Activated T-helper 1 cell treated with anti-CD3 and anti-CD28 coated beads, Interleukin-12 subunit alpha, Interleukin-12 subunit beta, Interleukin-2, Interleukin-4 antibody, amounts not matched to agents 30 ng/mL and 10 ng/mL and 1 ng/mL, durations not matched to agents 14 hours and 24 hours and 36 hours (primary cell): ENCODE measurements around the gene RBP7. TPM values are rescaled to one million over a fixed set of nuclear protein-coding genes. Genes with fewer than 3 reads are reported as not detected.
"Not testable (repeated sequence)": the region's sequence is repeated elsewhere in the genome, so short reads cannot be mapped to it uniquely, and the experiment has no call there.

Experiments
- DNase-seq: peaks from one replicate; pipeline ENCODE4 v3.0.0; 2021; ENCODE audit warnings: low spot score
- H3K27ac Mint-ChIP-seq: one replicate; pipeline ENCODE4 v1.8.0; 2021; ENCODE audit warnings: mild to moderate bottlenecking, mixed read lengths
- H3K27me3 Mint-ChIP-seq: one replicate; pipeline ENCODE4 v1.8.0; 2022; ENCODE audit warnings: mild to moderate bottlenecking, moderate library complexity, mixed read lengths; ENCODE audit not compliant: insufficient read depth
- H3K36me3 Mint-ChIP-seq: one replicate; pipeline ENCODE4 v1.8.0; 2021; ENCODE audit warnings: low read depth, mixed read lengths
- H3K4me1 Mint-ChIP-seq: one replicate; pipeline ENCODE4 v1.8.0; 2021; ENCODE audit warnings: low read depth, mixed read lengths
- H3K4me3 Mint-ChIP-seq: one replicate; pipeline ENCODE4 v1.8.0; 2021; ENCODE audit warnings: mild to moderate bottlenecking, moderate library complexity, mixed read lengths
- H3K9me3 Mint-ChIP-seq: one replicate; pipeline ENCODE4 v1.8.0; 2021; ENCODE audit warnings: mixed read lengths
- intact Hi-C: fragments of 100-400 bp; cut with micrococcal nuclease; formaldehyde crosslinking; loops from one replicate; pipeline ENCODE4 v1.15.1; 2024
- total RNA-seq: library from RNA; stranded (reverse); gene quantifications from 2 replicates; pipeline ENCODE4 v1.2.3, GENCODE V29; 2022

RBP7 gene
- not detected in 2 replicates for total RNA-seq

DNA sequence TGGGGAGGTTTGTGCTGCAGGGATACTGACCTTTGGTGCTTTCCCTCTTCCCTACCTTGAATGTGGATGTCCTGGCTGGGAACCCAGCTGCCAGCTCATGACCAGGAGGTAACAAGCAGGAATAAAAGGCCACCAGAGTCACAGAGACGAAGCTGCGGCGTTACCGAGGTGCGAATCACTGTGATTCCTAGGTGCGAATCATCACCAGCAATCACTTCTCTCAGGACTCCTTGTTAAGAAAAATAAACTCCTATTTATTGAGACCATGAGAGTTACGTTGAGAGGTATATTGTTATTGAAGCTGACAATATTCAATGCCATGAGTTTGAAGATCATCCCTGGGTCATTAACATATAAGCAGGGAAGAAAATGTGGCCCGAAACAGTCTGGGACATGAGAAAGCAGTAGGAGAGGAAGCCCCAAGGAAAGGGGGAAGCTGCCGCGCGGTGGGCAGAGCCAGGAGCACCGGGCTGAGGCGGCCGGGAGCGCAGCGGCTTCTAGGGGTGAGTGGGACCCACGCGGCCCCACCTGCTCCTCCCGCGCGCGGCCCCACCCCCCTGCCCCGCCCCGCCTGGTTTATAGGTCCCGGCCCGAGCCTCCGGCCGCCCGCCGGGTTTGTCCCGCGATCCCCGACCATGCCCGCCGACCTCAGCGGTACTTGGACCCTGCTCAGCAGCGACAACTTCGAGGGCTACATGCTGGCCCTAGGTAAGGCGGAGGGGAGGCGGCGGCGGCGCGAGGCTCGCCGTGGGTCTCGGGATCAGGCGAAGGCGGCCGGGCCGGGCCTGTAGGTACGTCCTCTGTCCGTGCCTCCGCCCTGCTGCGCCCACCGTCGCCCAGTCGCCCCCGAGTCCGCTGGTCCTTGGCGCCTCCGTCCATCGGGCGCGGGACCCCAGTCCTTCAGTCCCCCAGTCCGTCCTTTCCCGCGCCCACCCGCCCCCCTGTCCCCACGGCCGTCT is at the start of gene RBP7:
RBP7 (plus strand) TSS at position 605 of the 959 bp plus-strand sequence; CDS start at position 636, 31 bp downstream.
- no peaks in the 10 kb centered on the region for H3K36me3 Mint-ChIP-seq
- peak within 1 kb of the TSS; percentile 73 for H3K4me3 Mint-ChIP-seq
- peaks cover 5% of the 10 kb centered on the region for H3K9me3 Mint-ChIP-seq
- no peak within 1 kb of the TSS for H3K27ac Mint-ChIP-seq
- peaks cover 32% of the 10 kb centered on the region for H3K27me3 Mint-ChIP-seq
- intact Hi-C loops, result no loop called here
- H3K4me1 Mint-ChIP-seq, result peaks cover 4% of the 10 kb centered on the region
- no peak for DNase-seq

DNA sequence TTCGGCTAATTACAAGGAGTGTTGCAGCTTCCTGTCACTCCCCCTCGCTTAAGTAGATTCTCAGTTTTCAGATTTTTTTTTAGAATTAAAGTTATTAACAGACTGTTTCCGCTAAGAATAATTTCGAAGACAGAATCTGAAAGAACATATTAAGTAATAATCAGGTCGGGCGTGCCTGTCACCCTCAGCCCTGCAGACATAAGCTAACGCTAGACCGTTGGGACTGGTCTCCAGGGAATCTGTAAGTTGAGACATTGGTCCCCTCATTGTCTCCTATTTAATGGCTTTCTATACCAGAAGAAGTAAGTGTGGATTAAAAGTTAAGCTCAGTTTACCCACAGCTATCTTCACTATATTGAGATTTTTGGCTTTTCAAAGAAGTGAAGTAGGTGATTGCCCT is 39.3 kb upstream of the RBP7 start:
- no peak for DNase-seq
- no peak overlapping the region for H3K27ac Mint-ChIP-seq
- no peaks in the 10 kb centered on the region for H3K27me3 Mint-ChIP-seq
- no peaks in the 10 kb centered on the region for H3K9me3 Mint-ChIP-seq
- no peaks in the 10 kb centered on the region for H3K36me3 Mint-ChIP-seq
- intact Hi-C loops, result no loop called here
- H3K4me3 Mint-ChIP-seq, result no peak overlapping the region
- H3K4me1 Mint-ChIP-seq, result no peaks in the 10 kb centered on the region

DNA sequence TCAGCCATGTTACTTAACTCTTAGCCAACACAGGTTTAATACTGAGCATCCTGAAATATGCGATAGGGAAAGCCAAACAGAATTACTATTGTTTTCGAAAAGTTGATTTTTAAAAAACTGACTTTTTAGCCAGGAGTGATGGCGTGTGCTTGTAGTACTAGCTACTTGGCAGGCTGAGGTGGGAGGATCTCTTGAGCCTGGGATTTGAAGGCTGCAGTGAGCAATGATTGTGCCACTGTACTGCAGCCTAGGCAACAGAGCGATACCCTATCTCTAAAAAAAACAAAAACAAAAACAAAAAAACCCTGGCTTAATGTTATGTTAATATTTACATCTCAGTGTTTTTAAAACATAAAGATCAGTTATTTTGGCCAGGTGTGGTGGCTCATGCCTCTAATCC is 37.0 kb upstream of the RBP7 start:
- no peak for DNase-seq
- Mint-ChIP-seq H3K27me3 (no peaks in the 10 kb centered on the region), H3K4me3 (no peak overlapping the region), H3K27ac (no peak overlapping the region), H3K9me3 (no peaks in the 10 kb centered on the region), H3K4me1 (no peaks in the 10 kb centered on the region), H3K36me3 (no peaks in the 10 kb centered on the region)
- intact Hi-C loops, result no loop called here

DNA sequence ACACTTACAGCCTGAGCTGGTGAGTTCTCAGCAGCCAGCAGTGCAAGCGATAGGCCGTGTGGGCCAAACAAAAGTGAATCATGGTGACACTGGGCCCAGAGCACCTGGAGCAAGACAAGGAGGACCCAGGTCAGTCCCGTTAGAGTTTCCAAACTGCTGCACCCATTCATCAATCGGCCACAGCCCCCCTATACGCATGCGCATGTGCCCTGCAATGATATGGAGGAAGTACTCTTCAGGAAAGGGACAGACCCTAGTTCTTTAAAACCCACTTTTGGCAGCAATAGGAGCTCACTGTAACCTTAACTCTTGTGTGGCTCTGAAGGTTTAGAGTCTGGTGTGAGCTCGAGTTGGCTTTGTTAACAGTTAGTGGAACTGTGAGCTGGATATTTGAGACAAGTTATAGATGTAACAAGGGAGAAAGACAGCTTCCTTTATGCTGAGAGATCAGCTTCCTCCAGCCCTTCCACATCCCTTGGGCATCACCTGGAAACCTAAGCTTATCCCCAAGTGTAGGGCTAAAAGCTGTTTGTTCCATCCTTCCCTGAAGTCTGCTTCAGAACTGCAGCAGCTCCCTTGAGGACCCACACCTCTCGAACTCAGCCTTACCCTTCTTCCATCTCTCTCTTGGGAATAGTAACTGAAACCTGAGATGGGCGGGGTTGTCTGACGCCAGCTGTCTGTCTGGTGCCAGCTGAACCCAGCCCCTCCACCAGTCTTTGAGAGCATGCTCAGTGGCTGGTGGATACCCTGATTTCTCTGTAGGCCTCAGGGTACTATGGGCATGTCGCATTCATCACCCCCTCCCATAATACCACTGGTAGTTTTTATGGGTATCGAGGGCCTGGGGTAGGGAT is 36.1 kb upstream of the RBP7 start:
- no peak overlapping the region for H3K4me3 Mint-ChIP-seq
- H3K9me3 Mint-ChIP-seq, result no peaks in the 10 kb centered on the region
- H3K4me1 Mint-ChIP-seq, result no peaks in the 10 kb centered on the region
- intact Hi-C loops, result no loop called here
- no peak overlapping the region for H3K27ac Mint-ChIP-seq
- H3K27me3 Mint-ChIP-seq, result no peaks in the 10 kb centered on the region
- H3K36me3 Mint-ChIP-seq, result no peaks in the 10 kb centered on the region
- no peak for DNase-seq

DNA sequence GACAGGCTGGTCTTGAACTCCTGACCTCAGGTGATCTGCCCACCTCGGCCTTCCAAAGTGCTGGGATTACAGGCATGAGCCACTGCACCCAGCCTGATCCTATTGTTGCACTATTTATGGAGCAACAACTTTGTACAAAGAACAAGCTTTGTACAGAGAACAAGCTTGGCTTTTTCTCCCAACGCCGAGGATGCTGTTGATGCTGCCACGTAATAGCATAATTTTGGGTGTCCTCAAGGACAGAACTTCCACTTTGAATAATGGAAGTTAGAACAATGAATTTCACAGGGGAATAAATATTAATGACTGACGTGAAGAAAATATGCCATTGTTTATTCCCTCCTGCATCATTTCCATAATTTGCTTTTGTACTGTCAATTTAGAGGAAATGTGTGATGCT is 12.8 kb upstream of the RBP7 start:
- peaks cover 3% of the 10 kb centered on the region for H3K36me3 Mint-ChIP-seq
- intact Hi-C loops, result no loop called here
- H3K4me1 Mint-ChIP-seq, result no peaks in the 10 kb centered on the region
- H3K27ac Mint-ChIP-seq, result no peak overlapping the region
- no peaks in the 10 kb centered on the region for H3K9me3 Mint-ChIP-seq
- no peak overlapping the region for H3K4me3 Mint-ChIP-seq
- DNase-seq, result no peak
- H3K27me3 Mint-ChIP-seq, result no peaks in the 10 kb centered on the region

DNA sequence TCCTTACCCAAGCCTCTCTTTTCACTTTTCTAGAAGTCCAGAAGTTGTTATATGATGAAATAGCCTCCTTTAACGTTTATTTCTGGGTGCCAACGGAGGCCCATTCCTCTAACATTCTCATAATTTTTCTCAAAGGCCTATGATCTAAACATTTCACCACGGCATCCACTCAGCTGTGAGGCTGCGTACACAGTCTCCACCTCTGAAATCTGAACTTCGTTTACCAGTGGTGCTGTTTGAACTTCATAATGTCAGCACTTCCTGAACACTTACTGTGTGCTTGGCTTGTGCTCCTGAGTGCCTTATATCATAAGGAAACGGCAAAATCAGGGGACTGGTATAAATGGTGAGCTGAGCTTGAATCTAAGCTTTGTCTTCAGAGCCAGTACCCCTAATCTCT is 12.0 kb upstream of the RBP7 start:
- H3K4me3 Mint-ChIP-seq, result no peak overlapping the region
- no peak overlapping the region for H3K27ac Mint-ChIP-seq
- intact Hi-C loops, result no loop called here
- no peaks in the 10 kb centered on the region for H3K9me3 Mint-ChIP-seq
- H3K36me3 Mint-ChIP-seq, result peaks cover 3% of the 10 kb centered on the region
- no peaks in the 10 kb centered on the region for H3K27me3 Mint-ChIP-seq
- H3K4me1 Mint-ChIP-seq, result no peaks in the 10 kb centered on the region
- DNase-seq, result no peak

DNA sequence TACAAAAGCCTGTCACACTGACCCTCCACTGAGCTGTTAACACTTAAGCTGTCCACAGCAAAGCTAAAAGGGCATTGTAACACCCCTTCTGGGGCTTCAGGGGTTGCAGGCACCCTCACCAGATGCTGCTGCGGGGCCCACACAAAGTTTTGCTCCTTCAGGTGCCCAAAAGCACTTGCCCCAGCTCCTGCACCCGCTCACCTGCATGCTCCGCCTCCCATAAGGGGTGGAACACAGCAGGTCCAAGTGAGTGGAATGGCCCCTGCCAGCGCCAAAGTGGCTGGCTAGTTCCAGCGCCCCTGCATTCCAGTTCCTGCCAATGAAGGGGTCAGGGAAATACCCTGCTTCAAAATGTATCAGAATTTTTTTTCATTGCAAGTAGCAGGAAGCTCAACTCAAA is 7.3 kb upstream of the RBP7 start:
- Mint-ChIP-seq H3K4me3 (no peak overlapping the region), H3K36me3 (no peaks in the 10 kb centered on the region), H3K4me1 (no peaks in the 10 kb centered on the region), H3K9me3 (no peaks in the 10 kb centered on the region), H3K27me3 (peaks cover 2% of the 10 kb centered on the region), H3K27ac (no peak overlapping the region)
- intact Hi-C loops, result no loop called here
- no peak for DNase-seq

DNA sequence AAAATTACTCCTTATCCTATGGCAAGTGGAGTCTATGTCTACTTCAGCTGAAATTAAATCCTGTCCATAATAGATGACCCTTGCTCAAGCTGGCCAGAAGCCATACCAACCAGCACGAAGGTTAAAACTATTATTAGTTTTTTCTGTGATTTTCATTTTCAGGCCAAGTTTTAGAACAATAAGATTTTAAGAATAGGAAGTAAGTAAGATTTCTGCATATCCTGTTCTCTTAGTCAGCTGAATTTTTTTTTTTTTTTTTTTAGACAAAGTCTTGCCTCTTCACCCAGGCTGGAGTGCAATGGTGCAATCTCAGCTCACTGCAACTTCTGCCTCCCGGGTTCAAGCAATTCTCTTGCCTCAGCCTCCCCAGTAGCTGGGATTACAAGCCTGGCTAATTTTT is 6.1 kb upstream of the RBP7 start:
- H3K9me3 Mint-ChIP-seq, result no peaks in the 10 kb centered on the region
- DNase-seq, result no peak
- intact Hi-C loops, result no loop called here
- H3K36me3 Mint-ChIP-seq, result no peaks in the 10 kb centered on the region
- H3K27me3 Mint-ChIP-seq, result peaks cover 3% of the 10 kb centered on the region
- no peaks in the 10 kb centered on the region for H3K4me1 Mint-ChIP-seq
- no peak overlapping the region for H3K4me3 Mint-ChIP-seq
- no peak overlapping the region for H3K27ac Mint-ChIP-seq

DNA sequence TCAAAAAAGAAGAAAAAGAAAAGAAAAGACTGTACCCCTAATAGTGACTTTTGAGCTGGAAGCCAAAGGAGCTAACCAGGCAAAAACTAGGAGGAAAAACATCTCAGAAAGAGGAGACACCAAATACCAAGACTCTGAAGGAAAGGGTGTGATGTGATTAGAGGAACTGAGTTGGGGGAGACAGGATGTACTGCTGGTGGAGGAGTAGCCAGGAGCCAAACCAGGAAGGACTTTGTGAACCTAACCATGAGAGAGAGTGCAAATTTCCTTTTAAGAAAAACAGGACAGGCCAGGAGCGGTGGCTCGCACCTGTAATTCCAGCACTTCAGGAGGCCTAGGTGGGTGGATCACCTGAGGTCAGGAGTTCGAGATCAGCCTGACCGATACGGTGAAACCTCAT is 4.1 kb upstream of the RBP7 start:
- H3K4me1 Mint-ChIP-seq, result peaks cover 4% of the 10 kb centered on the region
- H3K27ac Mint-ChIP-seq, result no peak overlapping the region
- H3K27me3 Mint-ChIP-seq, result peaks cover 13% of the 10 kb centered on the region
- H3K9me3 Mint-ChIP-seq, result no peaks in the 10 kb centered on the region
- intact Hi-C loops, result no loop called here
- H3K36me3 Mint-ChIP-seq, result no peaks in the 10 kb centered on the region
- DNase-seq, result no peak
- no peak overlapping the region for H3K4me3 Mint-ChIP-seq

DNA sequence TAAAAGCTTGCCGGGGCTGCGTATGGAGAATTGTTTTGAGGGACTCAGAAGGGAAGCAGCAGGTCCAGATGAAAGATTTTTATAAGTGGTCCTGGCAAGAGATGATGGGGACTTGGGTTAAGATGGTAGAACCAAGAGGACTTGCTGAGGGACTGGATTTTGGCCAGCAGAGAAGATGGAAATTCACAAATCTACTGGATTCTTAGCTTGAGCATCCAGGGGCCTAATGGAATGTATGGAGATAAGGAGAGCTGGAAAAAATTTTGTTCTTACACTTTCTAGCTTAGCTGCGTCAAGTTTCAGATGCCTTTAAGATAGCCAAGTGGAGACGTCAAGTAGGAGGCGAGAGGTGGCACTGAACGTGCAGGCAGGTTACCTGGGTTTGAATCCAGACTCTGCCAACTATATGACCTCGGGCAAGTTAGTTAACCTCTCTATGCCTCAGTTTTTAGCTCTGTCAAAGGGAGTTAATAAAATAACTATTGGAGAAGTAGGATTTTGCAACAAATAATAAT is 3.4 kb upstream of the RBP7 start:
- peaks cover 19% of the 10 kb centered on the region for H3K27me3 Mint-ChIP-seq
- no peak overlapping the region for H3K27ac Mint-ChIP-seq
- H3K4me1 Mint-ChIP-seq, result peaks cover 4% of the 10 kb centered on the region
- H3K9me3 Mint-ChIP-seq, result peaks cover under 1% of the 10 kb centered on the region
- no peaks in the 10 kb centered on the region for H3K36me3 Mint-ChIP-seq
- DNase-seq, result no peak
- intact Hi-C loops, result no loop called here
- H3K4me3 Mint-ChIP-seq, result no peak overlapping the region

DNA sequence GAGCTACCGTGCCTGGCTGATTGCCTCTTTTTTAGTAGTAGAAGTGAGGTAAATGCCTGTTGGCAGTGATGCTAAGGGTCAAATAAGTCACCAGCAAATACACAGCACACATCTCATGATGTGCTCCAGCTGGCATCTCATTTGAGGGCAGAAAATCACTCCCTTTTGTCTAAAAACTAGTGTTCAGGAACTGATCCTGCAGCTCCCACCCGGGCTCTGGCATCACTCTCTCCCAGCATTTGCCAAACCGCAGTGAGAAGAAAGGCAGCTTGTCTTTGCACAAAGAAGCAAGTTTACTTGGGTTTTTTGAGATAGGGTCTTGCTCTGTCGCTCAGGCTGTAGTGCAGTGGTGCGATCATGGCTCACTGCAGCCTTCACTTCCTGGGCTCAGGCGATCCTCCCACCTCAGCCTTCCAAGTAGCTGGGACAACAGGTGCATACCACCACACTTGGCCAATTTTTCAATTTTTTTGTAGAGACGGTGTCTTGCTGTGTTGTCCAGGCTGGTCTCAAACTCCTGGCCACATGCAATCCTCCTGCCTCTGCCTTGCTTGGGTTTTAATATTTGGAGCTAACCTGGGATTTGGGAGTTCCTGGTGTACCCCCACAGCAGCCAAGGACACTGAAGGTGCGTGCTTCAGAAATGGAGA is 4.1 kb downstream of the RBP7 start:
- H3K4me3 Mint-ChIP-seq, result no peak overlapping the region
- peaks cover 29% of the 10 kb centered on the region for H3K27me3 Mint-ChIP-seq
- no peak for DNase-seq
- peaks cover 4% of the 10 kb centered on the region for H3K4me1 Mint-ChIP-seq
- H3K27ac Mint-ChIP-seq, result no peak overlapping the region
- intact Hi-C loops, result no loop called here
- H3K9me3 Mint-ChIP-seq, result peaks cover 5% of the 10 kb centered on the region
- H3K36me3 Mint-ChIP-seq, result no peaks in the 10 kb centered on the region

DNA sequence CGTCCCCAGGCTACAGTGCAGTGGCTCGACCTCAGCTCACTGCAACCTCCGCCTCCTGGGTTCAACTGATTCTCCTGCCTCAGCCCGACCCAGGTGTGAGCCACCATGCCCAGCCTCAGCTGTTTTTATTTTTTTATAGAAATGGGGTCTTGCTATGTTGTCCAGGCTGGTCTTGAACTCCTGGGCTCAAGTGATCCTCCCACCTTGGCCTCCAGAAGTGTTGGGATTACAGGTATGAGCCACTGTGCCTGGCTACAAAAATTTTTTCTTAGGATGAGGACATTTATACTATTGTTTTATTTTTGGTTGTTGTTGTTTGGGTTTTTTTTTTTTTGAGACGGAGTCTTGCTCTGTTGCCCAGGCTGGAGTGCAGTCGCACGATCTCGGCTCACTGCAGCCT is 8.2 kb downstream of the RBP7 start:
- H3K4me1 Mint-ChIP-seq, H3K27ac Mint-ChIP-seq, H3K4me3 Mint-ChIP-seq, H3K9me3 Mint-ChIP-seq, DNase-seq, H3K36me3 Mint-ChIP-seq, intact Hi-C loops: not testable (repeated sequence)
- H3K27me3 Mint-ChIP-seq, result peaks cover 11% of the 10 kb centered on the region
